Islet precursor cell (in vitro differentiated cells): Measurements from ENCODE around the gene BEST3.

ENCODE experiments used
- DNase-seq: peaks from one replicate; pipeline ENCODE4 v3.0.0-alpha.2; 2018

The BEST3 gene

GRCh38 chr12:69698769-69699540 is at the start of gene BEST3:
BEST3 (minus strand) TSS chr12:69699303; CDS start chr12:69697798, 1,505 bp downstream.
- DNase-seq = no peak

- DNase-seq = no peak
Measured at GRCh38 chr12:69744109-69744508, 45.0 kb upstream of the BEST3 start.

GRCh38 chr12:69739287-69740191 is 40.4 kb upstream of the BEST3 start:
- peak; percentile 86 for DNase-seq

DNA sequence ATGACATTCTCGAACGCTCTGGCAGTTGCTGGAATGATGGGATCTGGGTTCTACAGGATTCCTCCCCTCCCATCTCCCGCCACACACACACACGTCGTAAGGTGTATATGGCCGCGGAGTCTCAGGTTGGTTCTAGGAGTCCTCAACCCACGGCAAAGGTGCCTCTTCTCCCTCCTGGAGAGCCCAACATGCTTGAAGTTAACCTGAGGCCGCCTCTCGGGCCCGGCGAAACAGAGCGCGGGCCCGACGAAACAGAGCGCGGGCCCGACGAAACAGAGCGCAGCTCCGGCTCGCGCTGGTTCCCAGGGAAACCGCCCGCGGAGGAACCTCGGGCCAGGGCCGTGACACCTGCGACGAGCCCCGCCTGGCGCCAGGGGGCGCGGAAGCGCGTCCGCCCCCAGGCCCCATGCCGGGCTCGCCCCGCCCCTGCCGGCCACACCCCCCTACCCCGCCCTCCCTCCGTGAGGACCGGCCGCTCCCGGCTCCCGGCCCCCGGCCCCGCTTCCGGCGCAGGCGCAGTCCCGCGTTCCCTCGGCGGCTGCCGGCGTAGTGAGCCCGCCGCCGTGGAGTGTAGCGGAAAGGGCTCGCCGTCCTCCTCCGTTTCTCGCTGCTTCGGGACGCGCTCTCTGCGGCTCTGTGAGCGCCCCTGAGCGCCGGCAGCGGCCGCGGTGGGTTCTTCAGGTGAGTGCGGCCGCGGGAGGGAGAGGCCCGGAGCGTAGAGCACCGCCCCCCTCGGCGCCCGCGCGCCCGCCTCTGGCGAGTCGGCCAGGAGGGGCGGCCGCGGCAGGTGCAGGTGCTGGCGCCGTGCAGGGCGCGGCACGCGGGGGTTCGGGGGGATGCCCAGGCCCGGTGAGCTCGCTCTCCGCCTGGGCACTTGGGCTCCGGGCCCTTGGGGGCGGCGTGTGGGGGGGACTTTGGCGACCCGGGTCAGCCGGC is 39.5 kb upstream of the BEST3 start, which contains the start of gene RAB3IP:
TSS of gene RAB3IP (plus strand) at position 510 of the 936 bp plus-strand sequence. CDS start 16,549 bp downstream, outside the sequence.
- DNase-seq = peak; percentile 97

GRCh38 chr12:69733638-69734037 is 34.5 kb upstream of the BEST3 start:
- no peak for DNase-seq

GRCh38 chr12:69732088-69732487 is 33.0 kb upstream of the BEST3 start:
- DNase-seq = no peak

DNA sequence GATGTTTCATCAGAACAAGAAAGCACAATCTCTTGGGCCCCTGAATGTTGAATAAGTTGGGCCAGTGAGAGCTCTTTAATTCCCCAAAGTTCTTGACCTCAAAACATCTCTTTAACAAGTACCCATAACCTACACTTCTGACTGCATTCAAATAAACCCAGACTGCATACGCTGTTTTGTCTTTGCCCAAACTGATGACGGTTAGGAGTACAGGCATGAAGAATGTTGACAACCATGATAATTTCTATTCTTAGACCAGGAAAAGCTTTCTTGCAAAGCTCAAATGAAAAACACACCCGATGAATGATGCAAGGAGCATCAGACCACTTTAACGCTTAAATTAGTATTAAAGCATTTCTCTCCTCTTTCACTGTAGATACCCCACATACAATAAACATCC is 27.8 kb upstream of the BEST3 start:
- DNase-seq = no peak

GRCh38 chr12:69720750-69721149 is 21.6 kb upstream of the BEST3 start:
- no peak for DNase-seq

- peak; percentile 67 for DNase-seq
Measured at GRCh38 chr12:69719336-69720316, 20.5 kb upstream of the BEST3 start.

GRCh38 chr12:69714542-69714941 is 15.4 kb upstream of the BEST3 start:
- DNase-seq = no peak

DNA sequence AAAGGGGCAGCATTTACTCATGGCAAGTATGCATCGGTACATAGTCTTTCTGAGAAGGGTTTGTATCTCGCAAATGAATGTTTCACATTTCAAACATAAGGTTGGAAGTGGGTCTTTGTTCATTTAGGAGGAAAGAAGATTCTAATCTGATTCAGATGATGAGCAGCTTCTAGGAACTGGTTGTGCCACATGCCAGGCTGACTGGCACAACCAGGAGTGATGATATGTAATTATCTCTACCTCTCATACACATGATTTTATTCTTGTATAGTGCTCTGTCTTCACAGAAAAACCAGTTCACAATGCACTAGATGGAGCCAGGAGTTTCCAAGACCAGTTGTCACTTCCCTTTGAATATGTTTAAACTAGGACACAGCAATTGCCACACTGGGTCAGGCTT is 13.7 kb upstream of the BEST3 start:
- DNase-seq = no peak

DNA sequence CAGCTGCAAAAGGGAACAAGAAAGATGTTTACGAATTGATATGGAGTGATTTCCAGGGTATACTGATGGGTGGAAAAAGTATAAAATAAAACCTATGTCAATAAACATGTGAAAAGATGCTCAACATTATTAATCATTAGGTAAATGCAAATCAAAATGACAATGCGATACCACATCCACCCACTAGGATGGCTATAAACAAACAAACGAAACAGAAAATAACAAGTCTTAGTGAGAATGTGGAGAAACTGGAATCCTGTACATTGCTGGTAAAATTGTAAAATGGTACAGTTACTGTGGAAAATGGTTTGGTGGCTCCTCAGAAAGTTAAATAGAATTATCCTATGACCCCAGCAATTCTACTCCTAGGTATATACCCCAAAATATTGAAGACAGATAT is 9.5 kb upstream of the BEST3 start:
- no peak for DNase-seq

DNA sequence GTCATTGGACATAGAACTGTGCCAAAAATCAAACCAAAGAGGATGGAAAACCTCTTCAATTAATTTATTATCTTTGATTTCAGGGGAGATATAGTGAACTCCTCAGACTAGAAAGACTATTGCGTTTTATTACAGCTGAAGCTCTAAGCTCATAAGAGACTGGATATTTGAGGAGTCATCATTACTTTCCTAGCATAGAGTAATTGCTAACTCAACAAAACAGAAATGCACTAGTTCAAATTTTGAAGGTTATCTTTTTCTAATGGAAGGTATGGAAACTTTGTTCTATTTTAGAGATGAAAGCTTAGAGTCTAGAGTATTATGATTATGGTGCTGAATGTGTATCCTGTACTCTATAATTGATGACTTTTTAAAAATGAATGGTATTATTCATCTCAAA is 5.3 kb upstream of the BEST3 start:
- no peak for DNase-seq

GRCh38 chr12:69703146-69703642 is 4.1 kb upstream of the BEST3 start:
- no peak for DNase-seq

- no peak for DNase-seq
Measured at GRCh38 chr12:69701826-69702225, 2.7 kb upstream of the BEST3 start.

DNA sequence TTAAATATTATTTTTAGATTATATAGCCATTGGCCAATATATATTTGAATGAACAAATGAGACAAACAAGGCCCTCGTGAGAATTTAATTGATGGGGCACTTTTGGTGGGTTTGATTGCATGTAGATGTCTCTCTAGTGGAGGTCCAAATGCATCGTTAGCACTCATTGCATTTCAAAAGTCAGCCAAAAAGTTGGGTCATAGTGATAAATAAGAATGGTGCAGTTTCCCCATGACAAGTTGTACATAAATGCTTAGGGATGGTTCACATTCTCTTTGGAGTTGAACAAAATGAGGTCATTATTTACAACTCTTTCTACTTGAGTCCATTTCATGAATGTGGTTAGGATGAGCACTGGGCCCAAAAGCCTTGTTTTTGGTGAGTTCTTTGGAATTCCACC is 1.0 kb downstream of the BEST3 start:
- DNase-seq = no peak

DNA sequence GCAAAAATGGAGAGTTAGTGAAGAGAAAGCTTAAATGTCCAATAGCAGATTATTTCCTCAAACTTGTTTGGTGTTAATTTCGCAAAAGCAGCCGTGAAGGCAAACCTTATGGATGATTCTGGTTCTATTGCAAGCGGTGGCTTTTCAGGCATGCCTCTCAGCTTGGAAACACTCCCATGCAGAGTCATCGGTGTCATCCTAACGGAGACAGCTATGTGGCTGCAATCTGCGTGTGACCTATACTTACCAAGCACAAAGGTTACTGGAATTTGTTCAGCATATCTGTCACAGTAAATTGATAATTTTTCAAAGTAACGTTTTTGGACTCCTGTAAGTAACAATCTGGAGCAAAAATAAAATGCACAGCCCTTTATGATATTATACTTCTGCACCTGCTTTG is 5.0 kb downstream of the BEST3 start:
- no peak for DNase-seq

- DNase-seq = no peak
Measured at GRCh38 chr12:69689638-69690037, 9.5 kb downstream of the BEST3 start.

DNA sequence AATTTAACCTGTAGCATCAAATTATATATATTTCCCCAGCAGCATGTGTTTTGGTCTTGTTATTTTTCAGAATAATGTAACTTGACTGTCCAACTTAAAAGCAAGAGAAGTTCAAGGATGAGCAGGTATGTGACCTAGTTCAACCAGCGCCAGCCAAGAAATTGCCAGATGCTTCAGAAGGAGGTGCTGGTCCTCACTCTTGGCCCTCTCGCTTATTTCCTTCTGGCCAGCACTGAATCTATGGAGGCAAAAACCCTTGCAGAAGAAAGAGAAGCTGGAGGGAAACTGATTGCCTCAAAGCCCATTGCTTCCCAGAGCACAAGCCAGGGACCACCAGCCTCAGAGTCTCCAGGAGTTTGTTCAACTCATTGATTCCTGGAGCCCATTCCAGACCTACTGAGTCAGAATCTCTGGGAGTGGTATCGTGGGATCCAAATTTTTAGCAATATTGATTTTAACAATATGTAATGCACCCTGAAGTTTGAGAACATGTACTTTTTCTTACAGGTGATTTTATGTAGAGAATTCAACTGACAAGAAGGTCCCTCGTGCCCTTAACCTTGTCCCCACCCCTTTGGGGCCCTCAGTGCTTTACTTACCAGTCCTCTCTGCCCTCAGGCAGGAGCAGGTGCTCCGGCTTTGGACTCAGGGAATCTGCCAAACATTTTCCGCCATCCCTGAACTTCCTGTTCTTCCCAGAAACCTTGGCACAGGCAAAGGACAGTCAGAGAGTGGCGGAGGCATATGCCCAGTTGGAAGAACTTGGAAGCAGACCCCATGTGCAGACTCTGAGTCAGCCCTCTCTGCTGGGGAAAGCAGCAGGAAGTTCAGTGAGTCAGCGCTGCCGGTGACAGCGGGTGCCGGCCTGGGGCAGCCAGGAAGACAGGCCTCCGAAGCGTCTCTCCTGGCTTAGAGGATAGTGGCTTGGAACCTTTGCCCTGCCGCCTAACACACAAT is 10.4 kb downstream of the BEST3 start:
- DNase-seq = peak; percentile 99

GRCh38 chr12:69688021-69688420 is 11.1 kb downstream of the BEST3 start:
- DNase-seq = peak; percentile 88
